Epidermal melanocyte (primary cell): ENCODE data around the gene ACVR1B.

Experiments used
- DNase-seq: peaks from one replicate; pipeline ENCODE4 v3.0.0; 2011; ENCODE audit warnings: low spot score; ENCODE audit not compliant: insufficient read length

Gene ACVR1B

GRCh38 chr12:51942501-51943000 lies 8.9 kb upstream of the ACVR1B start:
- no peak for DNase-seq

GRCh38 chr12:51943346-51943745 lies 8.2 kb upstream of the ACVR1B start:
- no peak for DNase-seq

- DNase-seq = no peak
These were observed 6.8 kb upstream of the ACVR1B start for GRCh38 chr12:51944608-51945233.

GRCh38 chr12:51947246-51947996 lies 4.1 kb upstream of the ACVR1B start:
- no peak for DNase-seq

- no peak for DNase-seq
These were observed 3.4 kb upstream of the ACVR1B start for GRCh38 chr12:51948066-51948465.

GRCh38 chr12:51949342-51950030 lies 2.0 kb upstream of the ACVR1B start:
- no peak for DNase-seq

GRCh38 chr12:51950682-51951198 lies 759 bp upstream of the ACVR1B start:
- no peak for DNase-seq

GRCh38 chr12:51951843-51952722 lies 584 bp downstream of the ACVR1B start:
- DNase-seq = no peak

- DNase-seq = no peak
These were observed 1.6 kb downstream of the ACVR1B start for GRCh38 chr12:51953089-51953488.

- no peak for DNase-seq
These were observed 2.4 kb downstream of the ACVR1B start for GRCh38 chr12:51953864-51954263.

- DNase-seq = no peak
These were observed 3.3 kb downstream of the ACVR1B start for GRCh38 chr12:51954561-51955361.

- no peak for DNase-seq
These were observed 4.2 kb downstream of the ACVR1B start for GRCh38 chr12:51955702-51956101.

GRCh38 chr12:51958542-51958941 lies 7.0 kb downstream of the ACVR1B start:
- no peak for DNase-seq

- DNase-seq = no peak
These were observed 7.7 kb downstream of the ACVR1B start for GRCh38 chr12:51959211-51959610.

GRCh38 chr12:51959921-51960320 lies 8.4 kb downstream of the ACVR1B start:
- no peak for DNase-seq

GRCh38 chr12:51960488-51960887 lies 9.0 kb downstream of the ACVR1B start:
- DNase-seq = no peak

- no peak for DNase-seq
These were observed 9.4 kb downstream of the ACVR1B start for GRCh38 chr12:51960890-51961289.

- DNase-seq = no peak
These were observed 10.3 kb downstream of the ACVR1B start for GRCh38 chr12:51961834-51962233.

GRCh38 chr12:51962737-51963136 lies 11.2 kb downstream of the ACVR1B start:
- no peak for DNase-seq

- no peak for DNase-seq
These were observed 12.0 kb downstream of the ACVR1B start for GRCh38 chr12:51963477-51963876.
